Amniotic epithelial cell (primary cell): ENCODE results near the gene SIRPG.
"Not testable (repeated sequence)": the region's sequence is repeated elsewhere in the genome, so short reads cannot be mapped to it uniquely, and the experiment has no call there.

Experiments used
- DNase-seq: peaks from one replicate; pipeline ENCODE4 v3.0.0-alpha.2; 2010; ENCODE audit warnings: low read depth

Gene SIRPG

GRCh38 chr20:1671891-1672669 lies 14.5 kb upstream of the SIRPG start:
- no peak for DNase-seq

DNA sequence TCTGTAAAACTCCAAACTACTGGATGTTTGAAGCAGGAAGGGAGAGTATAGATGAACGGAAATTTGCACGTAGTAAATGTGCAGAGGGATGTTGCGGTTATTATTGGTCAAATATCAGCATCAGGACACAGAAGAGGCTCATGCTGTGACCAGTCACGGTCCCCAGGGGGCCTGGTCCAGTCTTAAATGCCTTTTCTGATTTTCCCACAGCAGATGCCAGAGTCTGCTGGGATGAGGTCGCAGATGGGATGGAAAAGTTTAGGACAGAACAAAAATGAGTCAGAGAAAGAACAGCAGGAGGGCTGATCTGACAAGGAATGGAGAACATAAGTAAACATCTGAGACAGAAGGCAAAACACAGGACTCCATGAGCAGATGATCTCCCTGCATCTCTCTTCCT lies 11.7 kb upstream of the SIRPG start:
- DNase-seq = no peak

- no peak for DNase-seq
Measured at GRCh38 chr20:1667502-1668085, 10.0 kb upstream of the SIRPG start.

GRCh38 chr20:1666802-1667201 lies 9.2 kb upstream of the SIRPG start:
- no peak for DNase-seq

DNA sequence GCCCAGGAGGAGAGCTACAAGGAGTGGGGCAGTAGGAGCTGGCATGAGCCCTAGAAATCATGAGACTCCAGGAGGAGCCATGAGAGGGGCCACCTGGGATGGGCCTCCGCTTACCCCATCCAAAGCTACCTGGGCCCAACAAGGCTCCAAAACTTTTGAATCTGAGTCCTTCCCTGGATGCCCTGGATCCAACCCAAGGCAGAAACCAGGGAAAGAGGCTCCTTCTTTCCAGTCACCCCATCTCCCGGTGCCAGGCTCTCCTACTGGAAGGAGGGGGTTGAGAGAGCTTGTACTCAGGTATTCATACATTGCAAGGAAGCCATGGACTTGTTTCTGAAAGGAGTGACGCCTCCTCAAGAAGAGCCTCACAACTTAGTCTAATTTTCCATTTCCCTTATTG lies 7.8 kb upstream of the SIRPG start:
- no peak for DNase-seq

GRCh38 chr20:1664911-1665310 lies 7.3 kb upstream of the SIRPG start:
- no peak for DNase-seq

DNA sequence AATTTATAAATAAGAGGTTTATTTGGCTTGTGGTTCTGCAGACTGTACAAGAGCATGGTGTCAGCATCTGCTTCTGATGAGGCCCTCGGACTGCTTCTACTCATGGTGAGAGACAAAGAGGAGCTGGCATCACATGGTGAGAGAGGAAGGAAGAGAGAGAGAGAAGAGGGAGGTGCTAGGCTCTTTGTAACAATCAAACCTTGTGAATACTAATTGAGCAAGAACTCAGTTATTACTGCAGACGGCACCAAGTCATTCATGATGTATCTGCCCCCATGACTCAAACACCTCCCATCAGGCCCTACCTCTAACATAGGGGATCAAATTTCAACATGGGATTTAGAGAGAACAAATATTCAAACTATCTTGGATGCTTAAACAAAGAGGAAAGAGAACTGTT lies 6.3 kb upstream of the SIRPG start:
- DNase-seq = no peak

DNA sequence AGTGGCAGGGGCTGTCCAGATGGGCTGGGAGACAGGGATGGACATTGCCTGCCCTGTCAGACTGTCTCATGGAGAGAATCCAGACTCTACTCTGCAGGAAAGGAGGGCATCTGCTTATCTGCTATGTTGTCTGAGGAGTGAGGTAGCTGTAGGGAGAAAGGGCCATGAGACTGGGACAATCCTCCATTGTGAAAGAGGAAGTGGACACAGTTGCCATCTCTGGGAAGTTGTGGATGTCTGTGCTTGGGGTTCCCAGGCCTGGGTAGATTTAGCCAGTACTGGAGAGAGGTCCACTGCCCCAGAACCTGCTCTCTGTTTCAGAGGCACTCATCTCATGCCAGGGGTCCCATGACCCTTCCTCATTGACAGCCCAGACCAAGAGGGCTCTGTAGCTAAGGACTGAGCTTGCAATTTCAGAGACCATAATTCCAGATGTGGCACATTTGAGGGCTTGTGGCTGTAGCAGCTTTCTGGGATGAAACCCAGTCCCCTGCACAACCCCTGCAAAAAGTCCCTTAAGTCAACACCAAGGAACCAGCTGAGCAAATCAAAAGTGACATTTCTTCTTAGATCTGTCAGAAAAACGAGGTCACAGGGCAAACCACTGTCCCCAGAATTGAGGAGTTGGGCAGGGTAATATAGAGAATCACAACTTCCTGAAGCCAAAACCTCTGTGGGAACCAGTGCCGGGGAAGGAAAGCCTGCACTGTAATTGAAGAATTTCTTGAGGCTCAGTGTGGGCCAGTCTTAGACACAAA lies 4.1 kb upstream of the SIRPG start:
- no peak for DNase-seq

- DNase-seq = no peak
Measured at GRCh38 chr20:1660246-1660645, 2.7 kb upstream of the SIRPG start.

DNA sequence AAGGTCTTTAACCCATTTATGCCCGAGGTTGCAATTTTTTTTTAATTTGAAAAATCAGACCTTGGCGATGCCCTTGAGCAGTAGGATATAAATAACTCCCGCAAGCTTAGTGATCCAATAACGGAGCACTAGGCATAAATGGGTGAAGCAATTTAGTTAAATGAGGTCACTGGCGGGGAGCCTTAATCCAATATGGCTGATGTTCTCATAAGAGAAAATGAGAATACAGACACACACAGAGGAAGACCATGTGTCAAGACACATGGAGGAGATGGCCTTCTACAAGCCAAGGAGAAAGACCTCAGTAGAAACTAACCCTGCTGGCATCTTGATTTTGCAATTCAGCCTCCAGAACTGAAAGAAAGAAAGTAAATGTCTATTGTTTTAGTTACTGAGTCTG lies 735 bp downstream of the SIRPG start:
- DNase-seq = no peak

DNA sequence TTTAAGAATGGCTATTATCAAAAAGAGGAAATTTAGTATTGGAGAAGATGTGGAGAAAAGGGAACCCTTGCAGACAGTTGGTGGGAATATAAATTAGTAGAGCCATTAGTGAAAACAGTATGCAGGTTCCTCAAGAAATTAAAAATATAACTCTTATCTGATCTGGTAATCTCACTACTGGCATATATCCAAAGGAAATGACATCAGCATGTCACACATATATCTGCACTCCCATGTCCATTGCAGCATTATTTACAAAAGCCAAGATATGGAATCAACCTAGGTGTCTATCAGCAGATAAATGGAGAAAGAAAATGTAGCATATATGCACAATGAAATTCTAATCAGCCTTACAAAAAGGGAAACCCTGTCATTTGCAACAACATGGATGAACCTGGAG lies 2.6 kb downstream of the SIRPG start:
- DNase-seq = no peak

- DNase-seq = no peak
Measured at GRCh38 chr20:1652960-1653359, 4.6 kb downstream of the SIRPG start.

GRCh38 chr20:1652104-1652503 lies 5.5 kb downstream of the SIRPG start:
- no peak for DNase-seq

GRCh38 chr20:1651268-1652058 lies 6.1 kb downstream of the SIRPG start:
- DNase-seq = no peak

- DNase-seq = no peak
Measured at GRCh38 chr20:1648101-1648500, 9.5 kb downstream of the SIRPG start.

- no peak for DNase-seq
Measured at GRCh38 chr20:1646975-1647431, 10.6 kb downstream of the SIRPG start.

DNA sequence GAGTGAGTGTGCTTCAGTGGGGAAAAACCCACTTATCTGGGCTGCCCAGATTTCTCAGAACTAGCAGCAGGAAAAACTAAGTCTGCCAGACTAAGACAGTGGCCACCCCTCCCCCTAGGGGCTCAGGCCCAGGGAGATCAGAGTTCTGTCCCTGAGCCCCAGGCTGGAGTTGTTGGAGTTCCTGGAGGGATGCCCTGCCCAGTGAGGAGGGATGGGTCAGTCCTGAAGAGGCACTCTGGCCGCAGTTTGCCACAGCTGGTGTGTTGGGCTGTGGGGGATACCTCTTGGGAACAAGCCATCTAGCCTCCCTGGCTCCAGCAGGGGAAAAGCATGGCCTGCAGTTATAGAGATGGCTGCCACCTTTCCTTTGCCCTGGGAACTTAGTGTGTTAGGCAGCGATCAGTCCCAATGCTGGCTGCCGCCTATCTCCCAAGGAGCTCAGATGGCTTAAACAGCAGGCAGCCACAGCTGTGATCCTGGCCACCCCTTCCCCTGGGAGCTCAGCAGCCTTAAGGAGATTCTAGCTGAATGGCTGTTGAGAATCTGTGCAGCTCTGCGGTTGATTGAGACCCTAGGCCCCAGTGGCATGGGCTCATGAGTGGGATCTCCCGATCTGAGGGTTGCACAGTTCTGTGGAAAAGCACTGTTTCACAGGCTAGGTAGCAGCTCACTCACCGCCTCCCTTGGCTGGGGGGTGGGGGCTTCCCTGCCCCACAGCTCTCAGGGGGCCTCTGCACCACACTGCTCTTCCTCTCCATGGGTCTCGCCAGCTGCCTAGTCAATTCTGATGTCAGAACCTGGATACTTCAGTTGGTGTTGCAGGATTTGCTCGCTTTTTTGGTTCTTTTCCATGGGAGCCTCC lies 13.2 kb downstream of the SIRPG start:
- no peak for DNase-seq

GRCh38 chr20:1638643-1639042 lies 18.9 kb downstream of the SIRPG start:
- not testable (repeated sequence) for DNase-seq

DNA sequence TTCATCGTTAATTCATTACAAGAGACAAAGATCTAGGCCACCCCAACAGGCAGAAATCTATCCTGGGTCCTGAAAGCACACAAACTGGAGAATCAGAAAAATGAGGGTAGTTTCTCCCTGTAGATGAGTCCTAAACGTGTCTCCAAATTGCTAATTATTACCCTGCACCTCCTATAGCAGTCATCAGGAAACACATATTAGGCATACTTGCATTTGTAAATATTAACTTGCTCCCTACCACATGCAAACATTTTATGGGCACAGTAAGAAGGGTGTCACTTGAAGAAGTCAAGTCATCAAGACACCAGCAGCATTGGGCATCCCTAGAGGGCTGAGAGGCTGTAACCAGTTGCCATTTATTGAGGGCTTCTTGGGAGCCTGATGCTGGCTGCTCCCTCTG lies 19.8 kb downstream of the SIRPG start:
- DNase-seq = no peak

DNA sequence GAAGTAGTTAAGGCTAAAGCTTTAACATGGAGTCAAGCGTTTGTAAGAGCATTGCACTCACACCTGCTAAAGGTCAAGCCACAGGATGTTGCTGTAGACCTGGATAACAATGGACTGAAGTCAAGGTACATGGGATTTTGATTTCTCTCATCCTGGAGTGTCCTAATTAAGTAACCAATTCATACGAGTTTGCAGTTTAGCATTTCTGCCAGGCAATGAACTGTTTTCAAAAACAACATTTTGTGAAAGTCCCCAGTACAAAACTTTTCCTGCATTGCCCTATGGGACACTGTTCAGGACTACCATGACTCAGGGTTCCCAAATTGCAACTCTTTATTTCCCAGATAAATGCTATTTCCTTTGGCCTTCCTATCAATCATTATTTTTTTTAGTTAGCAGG lies 20.4 kb downstream of the SIRPG start:
- no peak for DNase-seq

DNA sequence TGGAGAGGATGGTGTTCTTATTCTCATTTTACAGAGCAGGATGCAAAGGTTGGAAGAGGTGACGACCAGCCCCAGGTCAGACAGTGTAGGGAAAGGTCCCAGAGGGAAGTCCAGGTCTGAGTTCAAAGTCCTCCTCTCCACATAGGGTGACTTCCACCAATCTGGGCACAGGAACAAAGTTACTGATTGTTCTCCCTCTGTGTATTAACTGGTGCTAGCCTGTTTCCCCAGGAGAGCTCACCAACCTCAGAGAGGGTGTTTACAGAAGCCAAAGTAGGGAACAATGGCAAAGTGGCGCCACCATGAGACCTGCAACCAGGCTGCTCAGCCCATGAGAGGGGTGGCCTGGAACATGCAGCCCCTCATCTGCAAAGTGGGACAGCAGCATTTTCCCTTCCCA lies 21.0 kb downstream of the SIRPG start:
- no peak for DNase-seq
